KMS-11 (cell line): Measurements from ENCODE around the gene MACROH2A1.

Experiments used
- H2AFZ ChIP-seq: fragments of 200-600 bp; sonication (generic); 2 replicates; pipeline ENCODE4 v1.6.1; 2016; ENCODE audit warnings: antibody characterized with exemption, mixed run types, low read depth
- H3K27ac ChIP-seq: fragments of 200-600 bp; sonication (generic); 2 replicates; pipeline ENCODE4 v1.6.1; 2016; ENCODE audit warnings: mild to moderate bottlenecking, mixed run types
- H3K27me3 ChIP-seq: fragments of 200-600 bp; sonication (generic); 2 replicates; pipeline ENCODE4 v1.6.1; 2017; ENCODE audit warnings: mild to moderate bottlenecking, low read depth, mixed run types, moderate library complexity; ENCODE audit not compliant: insufficient read depth
- H3K36me3 ChIP-seq: fragments of 200-600 bp; sonication (generic); 2 replicates; pipeline ENCODE4 v1.6.1; 2017; ENCODE audit warnings: mild to moderate bottlenecking, mixed run types; ENCODE audit not compliant: insufficient read depth
- H3K4me1 ChIP-seq: fragments of 200-600 bp; sonication (generic); 2 replicates; pipeline ENCODE4 v1.6.1; 2016; ENCODE audit warnings: mild to moderate bottlenecking, low read depth, mixed run types; ENCODE audit not compliant: poor library complexity, severe bottlenecking
- H3K4me2 ChIP-seq: fragments of 200-600 bp; sonication (generic); 2 replicates; pipeline ENCODE4 v1.7.0; 2016; ENCODE audit warnings: mild to moderate bottlenecking, mixed run types
- H3K4me3 ChIP-seq: fragments of 200-600 bp; sonication (generic); IDR thresholded peaks from 2 replicates; pipeline ENCODE4 v1.6.1; 2017; ENCODE audit warnings: low read depth, low read length, mixed read lengths; ENCODE audit not compliant: insufficient read depth
- H3K79me2 ChIP-seq: fragments of 200-600 bp; sonication (generic); 2 replicates; pipeline ENCODE4 v1.6.1; 2016; ENCODE audit warnings: low read depth, mixed run types; ENCODE audit not compliant: insufficient read depth
- H3K9ac ChIP-seq: fragments of 200-600 bp; sonication (generic); 2 replicates; pipeline ENCODE4 v1.6.1; 2016; ENCODE audit warnings: mild to moderate bottlenecking, mixed run types
- H4K20me1 ChIP-seq: fragments of 200-600 bp; sonication (generic); 2 replicates; pipeline ENCODE4 v1.6.1; 2016; ENCODE audit warnings: mild to moderate bottlenecking, mixed run types; ENCODE audit not compliant: insufficient read depth
- CTCF ChIP-seq: fragments of 200-600 bp; sonication (generic); conservative IDR thresholded peaks from 2 replicates; pipeline ENCODE4 v1.6.1; 2017; ENCODE audit warnings: low read depth, mild to moderate bottlenecking, antibody characterized with exemption, low read length, moderate library complexity, mixed read lengths

MACROH2A1 gene

GRCh38 chr5:135398855-135399793 is at the start of gene MACROH2A1:
TSS of gene MACROH2A1 (minus strand) at chr5:135399231. CDS start at chr5:135389093, 10,138 bp downstream.
- TF ChIP-seq CTCF, result no peak
- H3K4me1 ChIP-seq, result peaks cover 30% of the 10 kb centered on the region
- H3K27ac ChIP-seq, result peak within 1 kb of the TSS; percentile 80
- peak within 1 kb of the TSS; percentile 96 for H2AFZ ChIP-seq
- H4K20me1 ChIP-seq, result peaks cover 26% of the 10 kb centered on the region
- peak within 1 kb of the TSS; percentile 95 for H3K9ac ChIP-seq
- H3K4me2 ChIP-seq, result peak within 1 kb of the TSS; percentile 84
- H3K27me3 ChIP-seq, result no peaks in the 10 kb centered on the region
- peaks cover 53% of the 10 kb centered on the region for H3K79me2 ChIP-seq
- H3K36me3 ChIP-seq, result no peaks in the 10 kb centered on the region
- no peak within 1 kb of the TSS for H3K4me3 ChIP-seq

GRCh38 chr5:135448071-135448739 is 49.2 kb upstream of the MACROH2A1 start:
- no peak overlapping the region for H3K4me3 ChIP-seq

GRCh38 chr5:135447298-135447929 is 48.4 kb upstream of the MACROH2A1 start, which contains the start of gene DCANP1:
TSS of gene DCANP1 (minus strand) at chr5:135447348. CDS start at chr5:135447108, 240 bp downstream.
- H3K4me2 ChIP-seq, result no peak within 1 kb of the TSS
- H3K4me3 ChIP-seq, result no peak within 1 kb of the TSS
- H3K27me3 ChIP-seq, result no peaks in the 10 kb centered on the region
- no peaks in the 10 kb centered on the region for H4K20me1 ChIP-seq
- no peak for TF ChIP-seq CTCF
- H3K27ac ChIP-seq, result no peak within 1 kb of the TSS
- H3K79me2 ChIP-seq, result no peaks in the 10 kb centered on the region
- no peaks in the 10 kb centered on the region for H3K36me3 ChIP-seq
- H3K4me1 ChIP-seq, result no peaks in the 10 kb centered on the region
- no peak within 1 kb of the TSS for H2AFZ ChIP-seq
- H3K9ac ChIP-seq, result no peak within 1 kb of the TSS

More at GRCh38 chr5:135448071-135448739, 49.2 kb upstream of the MACROH2A1 start:
- H3K27me3 ChIP-seq, result no peaks in the 10 kb centered on the region
- no peak overlapping the region for H3K27ac ChIP-seq
- no peak overlapping the region for H2AFZ ChIP-seq
- no peaks in the 10 kb centered on the region for H4K20me1 ChIP-seq
- no peak overlapping the region for H3K9ac ChIP-seq
- no peaks in the 10 kb centered on the region for H3K4me1 ChIP-seq
- no peak overlapping the region for H3K4me2 ChIP-seq
- no peaks in the 10 kb centered on the region for H3K36me3 ChIP-seq
- no peak for TF ChIP-seq CTCF
- no peaks in the 10 kb centered on the region for H3K79me2 ChIP-seq

- no peaks in the 10 kb centered on the region for H3K4me1 ChIP-seq
- no peak overlapping the region for H3K4me2 ChIP-seq
- no peak overlapping the region for H3K9ac ChIP-seq
- no peaks in the 10 kb centered on the region for H3K27me3 ChIP-seq
- no peak overlapping the region for H3K4me3 ChIP-seq
- no peaks in the 10 kb centered on the region for H3K79me2 ChIP-seq
- no peak overlapping the region for H2AFZ ChIP-seq
- no peak overlapping the region for H3K27ac ChIP-seq
- H4K20me1 ChIP-seq, result no peaks in the 10 kb centered on the region
- no peaks in the 10 kb centered on the region for H3K36me3 ChIP-seq
- TF ChIP-seq CTCF, result no peak
These were observed 47.6 kb upstream of the MACROH2A1 start for GRCh38 chr5:135446615-135447014.
